Endothelial cell of umbilical vein (primary cell): Measurements from ENCODE around the gene GPR17. TPM values are rescaled to one million over a fixed set of nuclear protein-coding genes. Genes with fewer than 3 reads are reported as not detected.

Experiments
- BruUV-seq: library from RNA; stranded (reverse); fragments of 400-500 nt; replicated peaks from 2 replicates; lab custom pipeline; 2021; lab: Mats Ljungman, UMichigan
- CTCF ChIA-PET: fragments of 300-600, 350-600 bp; sonication (Branson Sonifier 250); formaldehyde crosslinking; loops from one replicate; lab custom pipeline; 2021; ENCODE audit warnings: antibody characterized with exemption, inconsistent platforms; lab: Charles Lee
- POLR2A ChIA-PET: fragments of 300-600, 350-600 bp; sonication (Branson Sonifier 250); formaldehyde crosslinking; loops from one replicate; lab custom pipeline; 2021; ENCODE audit warnings: antibody characterized with exemption, inconsistent platforms; lab: Charles Lee
- DNase-seq: peaks from one replicate; pipeline ENCODE4 v3.0.0-alpha.2; 2011; ENCODE audit warnings: low read depth, low spot score
- FAIRE-seq: peaks from 2 replicates; lab custom pipeline; 2011; peaks lifted over from hg19 to GRCh38; lab: Jason Lieb, UNC
- H2AFZ ChIP-seq: 2 replicates; pipeline ENCODE4 v1.6.0; 2012; ENCODE audit warnings: low read depth, low read length, control low read depth, inconsistent platforms
- H3K27ac ChIP-seq: 2 replicates; pipeline ENCODE4 v1.5.1; 2011; ENCODE audit warnings: low read depth, mild to moderate bottlenecking, control low read depth, low read length, moderate library complexity; ENCODE audit not compliant: insufficient read depth
- H3K27me3 ChIP-seq, 2 experiments: 2 replicates each; pipeline versions ENCODE4 v1.6.0 to v1.6.1; 2011; ENCODE audit warnings: low read length in 2 of 2, mixed read lengths in 1 of 2; ENCODE audit not compliant: control insufficient read depth in 2 of 2, insufficient read depth in 2 of 2
- H3K36me3 ChIP-seq, 2 experiments: 2 replicates in 1 of 2; 3 replicates in 1 of 2; pipeline ENCODE4 v1.5.1; 2011; ENCODE audit warnings: low read length in 2 of 2, mild to moderate bottlenecking in 1 of 2, moderate library complexity in 1 of 2; ENCODE audit not compliant: control insufficient read depth in 2 of 2, insufficient read depth in 2 of 2; ENCODE audit errors: extremely low read depth in 1 of 2
- H3K4me1 ChIP-seq: 3 replicates; pipeline ENCODE4 v1.5.1; 2011; ENCODE audit warnings: mild to moderate bottlenecking, low read length; ENCODE audit not compliant: control insufficient read depth, insufficient read depth; ENCODE audit errors: extremely low read depth
- H3K4me2 ChIP-seq: 2 replicates; pipeline ENCODE4 v1.6.1; 2011; ENCODE audit warnings: low read length, control low read depth, mixed read lengths; ENCODE audit not compliant: insufficient read depth
- H3K4me3 ChIP-seq, 3 experiments: fragments of 200-600 bp in 1 of 3; sonication (generic), shearing (Covaris generic) in 1 of 3; replicated peaks in 1 of 3; 2 replicates each; pipeline ENCODE4 v1.5.1; 2011 to 2016; ENCODE audit warnings: control low read depth in 3 of 3, low read length in 3 of 3, mild to moderate bottlenecking in 2 of 3, inconsistent platforms in 1 of 3, low read depth in 1 of 3, moderate library complexity in 1 of 3; ENCODE audit not compliant: insufficient read depth in 1 of 3
- H3K79me2 ChIP-seq: 2 replicates; pipeline ENCODE4 v1.6.0; 2012; ENCODE audit warnings: low read length, inconsistent platforms; ENCODE audit not compliant: control insufficient read depth, insufficient read depth
- H3K9ac ChIP-seq: replicated peaks from 2 replicates; pipeline ENCODE3; 2011; ENCODE audit warnings: low read length, control low read depth; ENCODE audit not compliant: insufficient read depth; ENCODE audit errors: extremely low read depth
- H3K9me1 ChIP-seq: replicated peaks from 3 replicates; pipeline ENCODE4 v1.6.0; 2011; ENCODE audit warnings: mild to moderate bottlenecking, low read length; ENCODE audit not compliant: control insufficient read depth, insufficient read depth; ENCODE audit errors: extremely low read depth
- H3K9me3 ChIP-seq: replicated peaks from 2 replicates; pipeline ENCODE4 v1.5.1; 2012; ENCODE audit warnings: low read length, inconsistent platforms; ENCODE audit not compliant: control insufficient read depth, insufficient read depth
- H4K20me1 ChIP-seq: replicated peaks from 2 replicates; pipeline ENCODE3; 2011; ENCODE audit warnings: mild to moderate bottlenecking, low read length; ENCODE audit not compliant: control insufficient read depth, insufficient read depth; ENCODE audit errors: extremely low read depth
- CTCF ChIP-seq, 2 donors: IDR thresholded peaks; 1 replicate in 1 of 2; 2 replicates in 1 of 2; pipeline ENCODE4 v1.5.1; 2011; ENCODE audit warnings: low read length in 2 of 2, mild to moderate bottlenecking in 2 of 2, moderate library complexity in 2 of 2, control low read depth in 1 of 2, inconsistent platforms in 1 of 2, low read depth in 1 of 2; ENCODE audit not compliant: insufficient read depth in 1 of 2; ENCODE audit errors: extremely low read depth in 1 of 2
- FOS ChIP-seq: IDR thresholded peaks from 2 replicates; pipeline ENCODE4 v1.6.1; 2011; ENCODE audit warnings: mild to moderate bottlenecking, low read length, moderate library complexity, borderline replicate concordance; ENCODE audit not compliant: insufficient read depth
- GATA2 ChIP-seq: IDR thresholded peaks from 2 replicates; pipeline ENCODE4 v1.7.0; 2011; ENCODE audit warnings: low read depth, mild to moderate bottlenecking, moderate library complexity, mixed read lengths, low read length; ENCODE audit not compliant: insufficient read length, insufficient read depth
- MYC ChIP-seq: IDR thresholded peaks from one replicate; pipeline ENCODE4 v1.6.1; 2011; ENCODE audit warnings: mild to moderate bottlenecking, low read depth, low read length
- dilution Hi-C: fragments of 300-500 bp; cut with MboI; formaldehyde crosslinking; loops from one replicate; pipeline ENCODE4 v1.15.0; 2019; ENCODE audit warnings: low sequenced_read_pairs; ENCODE audit not compliant: extremely low pct_ligation_motif_present
- intact Hi-C: fragments of 100-400 bp; cut with micrococcal nuclease; formaldehyde crosslinking; loops from one replicate; pipeline ENCODE4 v1.10.0; 2022
- polyA plus RNA-seq, 4 experiments: library from polyadenylated mRNA; depleted of rRNA in 3 of 4; stranded (reverse) in 3 of 4; unstranded in 1 of 4; fragments of >200 nt; gene quantifications; 2 replicates each; pipeline versions ENCODE4 v1.2.1 to v1.2.3, GENCODE V29; 2011 to 2012; ENCODE audit warnings: missing spikeins in 1 of 4
- total RNA-seq: library from RNA; stranded (reverse); gene quantifications from 2 replicates; pipeline ENCODE4 v1.2.3, GENCODE V29; 2021

GPR17 gene
- total and polyA plus RNA-seq, 2 donors (not counting 3 experiments of a cell fraction or from before 2014, with no cell fraction given), result 0.10 TPM; not detected in 1

GRCh38 chr2:127639111-127639474, 6.9 kb upstream of the GPR17 start:
- Histone ChIP-seq H2AFZ (no peak overlapping the region), H3K79me2 (no peaks in the 10 kb centered on the region), H3K27ac (no peak overlapping the region), H3K27me3 (no peaks in the 10 kb centered on the region), H3K4me3 (no peak overlapping the region), H3K4me2 (no peak overlapping the region), H3K9me1 (no peaks in the 10 kb centered on the region), H3K9me3 (no peaks in the 10 kb centered on the region), H3K4me1 (peaks cover 34% of the 10 kb centered on the region), H3K9ac (no peak overlapping the region), H3K36me3 (no peaks in the 10 kb centered on the region), H4K20me1 (no peaks in the 10 kb centered on the region)
- CTCF ChIA-PET, result interaction anchor here (0.6 to 6.3 kb wide), 7 partner anchors 10 to 63 kb away, joined by 3 to 77 read pairs (median 6); partner anchors contain the start of gene LIMS2
- BruUV-seq, result no TSS peak
- dilution Hi-C loops (no loop called here), intact Hi-C loops (no loop called here)
- no peak for DNase-seq
- no peak for FAIRE-seq
- TF ChIP-seq FOS (no peak), GATA2 (no peak), MYC (no peak)
- POLR2A ChIA-PET, result no interaction called here

GRCh38 chr2:127640082-127641072, 5.6 kb upstream of the GPR17 start:
- no peaks in the 10 kb centered on the region for H4K20me1 ChIP-seq
- POLR2A ChIA-PET, result no interaction called here
- CTCF ChIA-PET, result interaction anchor here (1.1 to 6.3 kb wide), 6 partner anchors 8 to 62 kb away, joined by 4 to 77 read pairs (median 22); partner anchors contain the start of gene LIMS2
- no peak overlapping the region for H3K4me2 ChIP-seq
- no peaks in the 10 kb centered on the region for H3K27me3 ChIP-seq
- DNase-seq (no peak), FAIRE-seq (peak; percentile 55)
- dilution Hi-C loops (no loop called here), intact Hi-C loops (no loop called here)
- TF ChIP-seq CTCF (IDR thresholded peaks at IDR 0.05; ENCODE audit: extremely low read depth in 1 of 2, insufficient read depth in 1 of 2, low read depth in 1 of 2, low read length in 2 of 2) (peak; percentile 25 to 56), FOS (no peak)
- no peak overlapping the region for H3K4me3 ChIP-seq
- H3K36me3 ChIP-seq, result no peaks in the 10 kb centered on the region
- no peaks in the 10 kb centered on the region for H3K79me2 ChIP-seq
- peaks cover 39% of the 10 kb centered on the region for H3K4me1 ChIP-seq
- no peaks in the 10 kb centered on the region for H3K9me1 ChIP-seq
- no TSS peak for BruUV-seq
- no peaks in the 10 kb centered on the region for H3K9me3 ChIP-seq
- H3K9ac ChIP-seq, result no peak overlapping the region
- no peak overlapping the region for H3K27ac ChIP-seq
- peak overlapping the region; percentile 30 for H2AFZ ChIP-seq
